Hematopoietic multipotent progenitor cell treated with erythropoietin and hydrocortisone succinate and interleukin-3 and kit ligand, for 6 days (in vitro differentiated cells): ENCODE measurements around the gene SLC38A11.
"Not testable (repeated sequence)": the region's sequence is repeated elsewhere in the genome, so short reads cannot be mapped to it uniquely, and the experiment has no call there.

ENCODE experiments used
- DNase-seq: peaks from one replicate; pipeline ENCODE4 v3.0.0-alpha.2; 2015

The SLC38A11 gene

GRCh38 chr2:164875334-164876205 lies 79.8 kb downstream of the SLC38A11 start:
- DNase-seq: no peak

- DNase-seq: no peak
Observed at GRCh38 chr2:164873210-164873908, 82.0 kb downstream of the SLC38A11 start.

GRCh38 chr2:164871404-164871803 lies 83.9 kb downstream of the SLC38A11 start:
- no peak for DNase-seq

GRCh38 chr2:164869420-164869772 lies 85.9 kb downstream of the SLC38A11 start:
- DNase-seq: no peak

- DNase-seq: no peak
Observed at GRCh38 chr2:164868563-164869419, 86.5 kb downstream of the SLC38A11 start.

GRCh38 chr2:164867779-164868397 lies 87.4 kb downstream of the SLC38A11 start:
- DNase-seq: no peak

GRCh38 chr2:164866381-164866780 lies 88.9 kb downstream of the SLC38A11 start:
- DNase-seq: peak; percentile 39

GRCh38 chr2:164860694-164861042 lies 94.7 kb downstream of the SLC38A11 start:
- no peak for DNase-seq

GRCh38 chr2:164859906-164860693 lies 95.2 kb downstream of the SLC38A11 start:
- DNase-seq: not testable (repeated sequence)

GRCh38 chr2:164859251-164859818 lies 96.0 kb downstream of the SLC38A11 start:
- DNase-seq: no peak

GRCh38 chr2:164852086-164852485 lies 103.2 kb downstream of the SLC38A11 start:
- no peak for DNase-seq

GRCh38 chr2:164850235-164850634 lies 105.1 kb downstream of the SLC38A11 start:
- DNase-seq: peak; percentile 61

- no peak for DNase-seq
Observed at GRCh38 chr2:164849506-164849905, 105.8 kb downstream of the SLC38A11 start.

- DNase-seq: no peak
Observed at GRCh38 chr2:164847981-164848741, 107.2 kb downstream of the SLC38A11 start.

- no peak for DNase-seq
Observed at GRCh38 chr2:164847291-164847690, 108.0 kb downstream of the SLC38A11 start.

GRCh38 chr2:164846276-164846675 lies 109.0 kb downstream of the SLC38A11 start:
- DNase-seq: no peak
